HTERT RPE-1 (cell line): ENCODE measurements around the gene PDLIM7.

Experiments
- in situ Hi-C: fragments of 300-500 bp; cut with MboI; formaldehyde crosslinking; loops from 4 replicates; pipeline ENCODE4 v1.14.3; 2020; ENCODE audit warnings: low sequenced_read_pairs

Gene PDLIM7

GRCh38 chr5:177507596-177508220, 10.3 kb upstream of the PDLIM7 start:
- in situ Hi-C loops = no loop called here

GRCh38 chr5:177507165-177507564, 9.8 kb upstream of the PDLIM7 start:
- in situ Hi-C loops = no loop called here

GRCh38 chr5:177505075-177505474, 7.7 kb upstream of the PDLIM7 start:
- in situ Hi-C loops = no loop called here

DNA sequence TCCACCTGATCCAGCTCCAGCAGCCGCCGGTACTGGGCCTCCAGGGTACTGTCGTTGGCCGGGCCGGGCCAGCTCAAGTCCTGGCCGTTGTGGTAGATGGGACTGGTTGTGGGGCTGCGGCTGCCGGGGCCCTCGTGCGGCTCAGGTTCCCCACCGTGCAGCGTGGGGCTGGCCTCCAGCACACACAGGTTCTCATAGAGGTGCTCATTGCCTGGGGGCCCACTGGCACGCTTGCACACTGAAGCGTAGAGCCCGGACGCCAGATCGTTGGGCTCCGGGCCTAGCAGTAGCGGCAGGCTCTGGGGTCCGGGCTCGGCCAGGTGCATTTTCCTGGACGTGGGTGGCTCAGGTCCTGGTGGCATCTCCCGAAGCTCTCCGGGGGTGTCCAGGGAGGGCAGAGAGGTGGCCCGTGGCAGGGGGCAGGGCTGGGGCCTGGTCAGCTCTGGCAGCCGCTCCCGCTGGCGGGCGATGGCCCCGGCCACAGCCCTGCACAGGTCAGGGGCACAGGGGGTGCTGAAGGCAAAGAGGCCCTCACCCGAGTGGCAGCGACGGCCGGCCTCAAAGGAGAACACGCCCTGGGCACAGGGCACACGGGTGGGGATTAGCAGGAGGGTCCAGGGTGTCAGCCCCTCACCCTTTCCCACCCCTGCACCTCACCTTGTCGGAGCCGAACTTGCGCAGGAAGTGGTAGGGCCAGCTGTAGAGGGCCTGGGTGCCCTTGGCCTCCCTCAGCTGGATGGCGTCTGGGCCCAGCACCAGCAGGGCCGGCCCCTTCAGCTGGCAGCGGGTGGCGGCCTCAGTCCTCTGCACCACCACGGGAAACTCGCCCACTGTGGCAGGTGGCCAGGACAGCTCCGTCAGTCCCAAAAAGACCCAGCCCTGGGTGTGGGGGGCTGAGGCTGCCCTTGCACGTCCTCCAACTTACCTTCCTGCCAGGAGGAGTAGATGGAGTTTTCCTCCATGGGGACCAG, 7.0 kb upstream of the PDLIM7 start:
- in situ Hi-C loops = no loop called here

- in situ Hi-C loops = no loop called here
These were observed 6.1 kb upstream of the PDLIM7 start for GRCh38 chr5:177503351-177504085.

- in situ Hi-C loops = no loop called here
These were observed 5.5 kb upstream of the PDLIM7 start for GRCh38 chr5:177502886-177503285.

DNA sequence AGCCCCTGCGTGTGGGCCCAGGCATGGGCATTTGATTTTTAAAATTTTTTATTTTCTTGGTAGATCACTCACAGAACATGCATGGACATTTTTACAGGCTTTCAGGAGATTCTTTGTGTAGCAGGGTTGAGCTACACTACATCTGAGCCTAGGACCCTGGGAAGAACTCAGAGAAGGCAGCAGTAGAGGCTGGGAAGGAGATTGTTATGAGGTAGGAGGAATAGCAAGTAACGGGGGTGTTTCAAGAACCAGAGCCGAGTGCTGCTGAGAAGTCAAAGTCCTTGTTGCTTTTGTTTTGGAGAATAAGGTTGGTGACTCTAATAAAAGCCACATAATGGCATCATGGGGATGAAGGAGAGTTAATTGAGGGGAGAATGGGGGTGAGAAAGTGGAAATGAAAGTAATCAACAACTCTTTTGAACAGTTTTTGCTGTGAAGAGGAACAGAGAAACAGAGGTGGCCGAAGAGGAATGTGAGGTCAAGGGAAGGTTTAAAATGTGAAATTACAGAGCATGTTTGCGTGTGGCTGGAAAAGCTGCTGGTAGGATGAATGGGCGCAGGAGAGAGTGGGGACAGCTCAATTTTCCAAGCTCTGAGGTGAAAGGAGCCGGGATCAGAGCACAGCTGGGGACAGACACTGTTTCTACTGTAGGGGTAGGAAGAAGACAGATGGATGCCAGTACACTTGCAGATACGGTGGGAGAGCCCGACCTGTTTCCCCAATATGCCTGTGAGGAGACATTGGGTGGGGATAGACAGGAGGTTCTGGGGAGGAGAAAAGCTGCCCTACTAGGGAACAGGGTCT, 4.7 kb upstream of the PDLIM7 start:
- in situ Hi-C loops = no loop called here

DNA sequence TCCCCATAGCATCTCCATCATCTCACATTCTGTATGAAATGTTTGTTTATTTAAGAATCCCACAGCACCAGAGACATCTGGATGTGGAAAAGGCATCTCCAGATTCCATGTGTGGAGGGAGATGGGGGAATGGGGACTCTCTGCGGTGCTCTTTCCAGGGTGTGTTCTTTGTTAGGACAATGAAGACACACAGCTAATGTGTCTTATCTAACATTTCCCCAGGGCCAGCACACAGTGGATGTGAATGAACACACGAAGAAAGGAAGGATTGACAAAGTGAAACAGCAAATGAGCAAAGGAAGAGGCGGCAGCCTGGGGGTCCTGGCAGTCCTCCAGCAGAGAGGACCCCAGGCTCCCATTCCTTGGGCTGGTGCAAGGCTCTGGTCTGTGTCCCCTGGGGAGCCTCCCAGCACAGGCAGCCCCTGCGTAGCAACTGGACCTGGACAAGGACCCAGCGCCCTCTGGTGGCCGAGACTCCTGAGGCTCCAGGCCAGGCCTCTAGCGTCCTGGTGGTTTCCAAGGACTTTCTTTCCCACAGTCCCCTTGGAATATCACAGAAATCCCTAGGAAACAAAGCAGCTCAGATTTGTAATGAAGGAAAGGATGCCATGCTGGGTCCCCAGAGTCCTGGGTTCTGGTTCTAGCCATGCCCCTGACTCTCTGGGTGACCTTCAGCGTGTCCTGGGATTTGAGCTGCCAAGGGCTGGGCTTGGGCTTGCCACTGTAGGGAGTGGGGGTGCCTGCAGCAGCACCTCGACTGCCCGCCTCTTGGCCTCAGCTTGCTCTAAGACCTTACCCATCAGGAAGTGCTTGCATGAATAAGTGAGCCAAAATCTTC, 3.5 kb upstream of the PDLIM7 start:
- in situ Hi-C loops = no loop called here

GRCh38 chr5:177499842-177500241, 2.4 kb upstream of the PDLIM7 start:
- in situ Hi-C loops = no loop called here

DNA sequence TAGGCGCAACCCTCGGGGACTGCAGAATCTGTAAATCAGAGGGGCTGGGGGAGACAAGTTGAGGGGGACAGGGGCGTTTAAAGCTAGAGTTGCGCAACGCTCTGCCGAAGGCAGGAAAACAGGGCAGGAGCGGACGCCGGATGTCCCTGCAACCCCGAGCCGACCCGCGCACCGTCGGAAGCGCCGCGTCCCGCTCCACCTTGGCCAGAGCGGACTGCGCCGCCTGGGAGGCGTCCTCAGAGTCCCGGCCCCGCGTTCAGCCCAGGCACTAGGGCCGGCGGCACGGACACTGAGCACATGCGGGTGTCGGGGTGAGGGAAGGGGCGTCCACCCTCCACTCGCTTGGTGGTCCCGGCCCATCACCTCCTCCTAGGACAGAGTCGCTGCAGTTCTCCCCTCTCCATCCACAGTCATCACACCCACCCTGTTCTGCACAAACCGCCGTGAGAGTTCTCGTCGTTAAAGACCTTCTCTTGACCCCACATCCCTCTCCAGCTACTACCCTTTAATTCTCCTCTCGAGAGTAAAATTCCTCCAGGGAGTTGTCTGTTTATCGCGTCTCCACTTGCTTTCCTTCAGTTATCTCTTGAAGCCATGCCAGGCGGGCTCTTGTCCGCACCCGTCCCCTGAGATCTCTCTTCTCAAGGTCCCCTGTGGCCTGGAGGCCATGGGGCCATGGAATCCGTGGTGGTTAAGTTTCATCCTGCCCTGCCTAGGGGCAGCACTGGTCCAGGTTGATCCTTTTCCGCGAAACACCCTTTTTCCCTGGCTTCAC, 796 bp upstream of the PDLIM7 start:
- in situ Hi-C loops = no loop called here

DNA sequence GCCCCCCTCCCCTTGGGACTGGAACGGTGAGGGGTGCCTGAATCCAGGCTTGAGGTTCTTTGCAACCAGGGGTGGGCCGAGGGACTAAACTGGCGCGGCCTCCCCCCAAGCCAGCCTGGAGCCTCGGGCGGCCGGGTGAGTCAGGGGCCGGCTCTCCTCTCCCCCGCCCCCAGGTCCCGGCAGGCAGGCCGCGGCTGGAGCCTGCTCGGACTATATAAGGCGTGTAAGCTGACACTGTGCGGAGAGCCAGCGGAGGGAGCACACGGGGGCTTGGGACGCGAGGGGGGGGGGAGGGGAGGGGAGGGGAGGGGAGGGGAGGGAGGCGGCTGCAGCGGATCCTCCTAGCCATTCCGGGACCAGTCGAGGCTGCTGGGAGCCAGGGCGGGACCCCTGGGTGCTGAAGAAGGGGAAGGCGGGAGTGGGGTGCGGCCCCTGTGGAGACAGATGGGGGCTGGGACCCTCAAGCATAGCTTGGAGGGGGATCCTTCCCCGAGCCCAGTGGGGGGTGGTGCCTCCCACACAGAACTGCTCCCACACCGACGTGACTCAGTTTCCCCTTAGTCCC, 595 bp downstream of the PDLIM7 start:
- in situ Hi-C loops = no loop called here

- in situ Hi-C loops = no loop called here
These were observed 1.2 kb downstream of the PDLIM7 start for GRCh38 chr5:177496070-177496726.

DNA sequence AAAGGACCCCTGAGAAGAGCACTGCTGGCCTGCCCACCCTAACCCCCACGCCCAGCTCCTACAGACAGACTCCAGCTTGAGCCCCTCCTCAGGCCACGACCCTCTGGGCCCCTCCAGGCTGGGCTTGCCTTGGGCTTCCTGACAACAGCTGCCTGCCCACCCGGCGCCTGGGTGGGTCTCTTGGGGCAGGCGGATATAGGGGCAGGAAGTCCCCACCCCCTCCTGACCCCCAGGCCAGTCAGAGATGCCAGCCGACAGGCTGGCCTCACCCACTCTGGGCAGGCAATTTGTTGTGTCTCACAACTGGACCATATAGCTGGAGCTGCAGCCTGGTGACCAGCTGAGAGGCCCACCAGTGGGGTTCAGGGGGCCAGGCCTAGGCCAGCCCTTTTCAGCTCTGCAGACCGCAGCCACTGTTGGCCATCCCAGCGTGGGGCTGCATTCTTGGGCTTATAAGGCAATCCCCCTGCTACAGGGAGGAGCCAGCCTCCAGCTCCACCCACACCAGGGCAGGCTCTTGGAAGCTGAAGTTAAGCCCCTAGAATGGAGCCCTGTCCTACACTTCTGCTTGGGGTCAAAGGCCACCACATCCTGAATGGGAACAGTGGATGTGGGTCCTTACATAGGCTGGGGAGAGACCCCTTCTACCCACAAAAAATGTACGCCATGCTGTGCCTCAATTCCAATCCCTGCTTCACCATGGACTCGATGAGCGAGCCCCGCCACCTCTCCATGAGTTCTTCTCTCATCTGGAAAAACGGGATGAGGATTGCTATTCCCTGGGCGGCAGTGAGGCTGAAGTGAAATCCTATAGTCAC, 2.0 kb downstream of the PDLIM7 start:
- in situ Hi-C loops = no loop called here

GRCh38 chr5:177494346-177495195, 2.8 kb downstream of the PDLIM7 start:
- in situ Hi-C loops = no loop called here

- in situ Hi-C loops = no loop called here
These were observed 3.5 kb downstream of the PDLIM7 start for GRCh38 chr5:177493795-177494345.

- in situ Hi-C loops = no loop called here
These were observed 4.6 kb downstream of the PDLIM7 start for GRCh38 chr5:177492841-177493240.
